ENCODE data around the gene APOO. TPM values are rescaled to one million over a fixed set of nuclear protein-coding genes. Genes with fewer than 3 reads are reported as not detected.

APOO gene
- total and polyA plus RNA-seq, 2 of the 13 experiments (the other 11 are each of a cell fraction or from before 2014, with no cell fraction given), result 9.7 to 22.1 TPM

DNA sequence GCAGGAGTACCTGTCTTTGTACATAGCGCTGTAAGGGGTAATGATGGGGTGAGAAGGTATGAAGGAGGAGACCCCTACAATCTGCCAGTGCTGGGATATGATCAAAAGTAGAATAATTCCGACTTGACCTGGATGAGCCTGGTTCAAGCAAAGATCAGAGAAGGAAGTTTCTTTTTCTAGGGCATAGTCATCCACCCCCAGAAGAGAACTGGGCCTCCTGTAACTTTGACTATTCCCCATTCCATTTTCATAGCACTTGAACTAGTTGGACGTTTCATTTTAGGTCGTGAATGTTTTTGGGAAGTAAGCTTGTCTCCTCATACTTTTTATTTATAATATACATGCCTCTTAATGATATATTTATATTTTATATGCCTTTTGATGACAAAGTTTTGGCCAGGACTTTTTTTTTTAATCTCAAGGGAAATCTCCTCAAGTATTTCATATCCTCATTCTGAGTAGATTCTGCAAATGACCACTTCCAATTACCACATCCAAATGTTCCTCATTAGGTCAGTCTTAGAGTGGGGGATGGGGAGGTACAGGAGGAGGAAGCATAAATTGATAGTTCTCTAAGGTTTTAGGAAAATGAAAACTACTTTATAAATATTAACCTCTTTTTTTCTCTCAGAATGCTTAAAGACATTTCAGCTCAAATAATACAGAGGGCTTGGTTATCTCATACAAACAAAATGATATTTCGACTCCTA lies 3.5 kb upstream of the APOO start (continued):
- TF ChIP-seq SOX13 (IDR thresholded peaks at IDR 0.05), result no peak
- TF ChIP-seq SOX13 (CRISPR knock-in tag; conservative IDR thresholded peaks at IDR 0.05 in 1 of 2, IDR thresholded peaks at IDR 0.05 in 1 of 2), result no peak
- no peak for TF ChIP-seq BHLHE40 (IDR thresholded peaks at IDR 0.05; ENCODE audit: low read length)

DNA sequence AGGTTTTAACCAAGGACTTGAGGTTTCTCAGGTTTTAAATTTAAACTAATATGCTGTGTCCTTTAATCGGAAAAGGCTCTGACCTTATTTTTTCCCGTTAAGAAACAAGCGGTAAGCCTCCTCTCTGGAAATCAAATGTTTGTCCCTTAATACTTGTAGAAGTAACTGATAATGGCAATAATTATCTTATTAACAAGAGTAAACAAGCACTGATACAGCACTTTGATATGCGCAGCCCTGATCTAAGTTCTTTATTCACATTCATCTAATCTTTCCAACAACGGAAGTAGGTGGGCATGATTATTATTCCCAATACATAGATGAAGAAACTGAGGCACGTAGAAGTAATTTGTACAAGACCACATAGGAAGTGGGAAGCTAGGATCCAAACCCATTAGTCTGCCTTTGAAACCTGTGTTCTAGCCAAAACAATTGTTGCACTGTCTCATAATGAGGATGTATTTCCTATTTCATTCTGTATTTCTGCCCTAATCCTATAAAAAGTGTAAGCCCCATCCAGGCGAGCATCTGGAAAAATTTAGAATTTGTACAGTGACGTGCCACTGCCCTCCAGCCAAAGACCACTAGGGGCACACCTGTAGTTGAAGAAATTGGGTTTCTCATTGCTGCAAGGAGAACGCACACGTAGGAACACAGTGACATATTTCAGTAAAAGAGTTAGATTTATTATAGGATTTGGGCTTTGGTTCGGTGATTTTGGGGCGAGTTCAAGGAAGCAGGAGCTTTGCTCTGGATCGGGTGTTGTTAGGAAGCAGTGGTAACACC lies 674 bp upstream of the APOO start:
- H2AFZ ChIP-seq (ENCODE audit: low read length), result peak overlapping the region; percentile 92
- peaks cover 2% of the 10 kb centered on the region for H3K79me2 ChIP-seq (ENCODE audit: insufficient read depth, low read length)
- in situ Hi-C loops (cut with HindIII; ENCODE audit: extremely low pct_ligation_motif_present, low pct_unique_long_range_greater_than_20kb) (no loop called here), intact Hi-C loops (cut with micrococcal nuclease; ENCODE audit: unreplicated experiment) (loop anchor here (1.0 to 2.0 kb wide), 2 partner anchors 116 to 146 kb away; partner anchors contain the start of gene EIF2S3)
- H3K4me1 ChIP-seq (ENCODE audit: insufficient read depth, low read length), result peaks cover 29% of the 10 kb centered on the region
- no peaks in the 10 kb centered on the region for H3K9me3 ChIP-seq (ENCODE audit: low read length)
- no peaks in the 10 kb centered on the region for H3K36me3 ChIP-seq (replicated peaks in 1 of 2; ENCODE audit: control insufficient read depth in 1 of 2, insufficient read depth in 2 of 2, low read length in 2 of 2)
- ATAC-seq (peak; percentile 27), DNase-seq (ENCODE audit: low spot score) (no peak), FAIRE-seq (peak; percentile 48)
- peak overlapping the region; percentile 46; the same call in 1 of the 2 replicates for H3K9ac ChIP-seq (ENCODE audit: insufficient read depth, low read depth, low read length)
- no peaks in the 10 kb centered on the region for H4K20me1 ChIP-seq (ENCODE audit: insufficient read depth, low read length)
- peak overlapping the region; percentile 86 for H3K27ac ChIP-seq (ENCODE audit: extremely low read length, insufficient read depth, low read length)
- peak overlapping the region; percentile 30 to 69 (median 44); a peak in 5 of 6 replicates for H3K4me3 ChIP-seq (replicated peaks in 1 of 3; ENCODE audit: insufficient read depth in 1 of 3, low read depth in 2 of 3, low read length in 3 of 3)
- ChIA-PET CTCF (ENCODE audit: low intra/inter-chr PET ratio, low total read pairs) (no interaction called here), POLR2A (interaction anchor here (1.0 to 2.2 kb wide), 4 partner anchors 117 to 165 kb away, joined by 3 to 8 read pairs (median 6); partner anchors contain the start of genes ACOT9 and EIF2S3)
- WGBS (ENCODE audit: low lambda C conversion rate), result 8% methylated on average over 13 of the region's 13 CpGs
- H3K27me3 ChIP-seq (ENCODE audit: control insufficient read depth in 1 of 2, insufficient read depth in 2 of 2, low read length in 2 of 2), result no peaks in the 10 kb centered on the region
- H3K4me2 ChIP-seq (ENCODE audit: low read depth, low read length), result peak overlapping the region; percentile 74
- no TSS peak for BruUV-seq (replicated peaks)
- TF ChIP-seq ELF4 (CRISPR knock-in tag; IDR thresholded peaks at IDR 0.05; ENCODE audit: borderline replicate concordance) (0 out of 2 replicates have a peak, but pooled peaks have one; percentile 4), ZMYM3 (CRISPR knock-in tag; IDR thresholded peaks at IDR 0.05) (peak; percentile 82), ZNF629 (CRISPR knock-in tag; conservative IDR thresholded peaks at IDR 0.05) (peak; percentile 96), STAG1 (CRISPR knock-in tag; IDR thresholded peaks at IDR 0.05) (peak; percentile 29; the same call in 1 of the 2 replicates), GATAD2A (CRISPR knock-in tag; IDR thresholded peaks at IDR 0.05) (no peak), CHD4 (IDR thresholded peaks at IDR 0.05; ENCODE audit: borderline replicate concordance, low read length) (peak; percentile 81; the same call in 1 of the 2 replicates), KDM1A (CRISPR knock-in tag; IDR thresholded peaks at IDR 0.05) (peak; percentile 43; the same call in 1 of the 2 replicates), ZNF225 (CRISPR knock-in tag; IDR thresholded peaks at IDR 0.05) (no peak), GABPA (IDR thresholded peaks at IDR 0.05; ENCODE audit: low read depth, low read length) (no peak), GABPA (CRISPR knock-in tag; IDR thresholded peaks at IDR 0.05; ENCODE audit: low read depth) (peak; percentile 4; the same call in 1 of the 2 replicates)
- TF ChIP-seq, protein P1, sequence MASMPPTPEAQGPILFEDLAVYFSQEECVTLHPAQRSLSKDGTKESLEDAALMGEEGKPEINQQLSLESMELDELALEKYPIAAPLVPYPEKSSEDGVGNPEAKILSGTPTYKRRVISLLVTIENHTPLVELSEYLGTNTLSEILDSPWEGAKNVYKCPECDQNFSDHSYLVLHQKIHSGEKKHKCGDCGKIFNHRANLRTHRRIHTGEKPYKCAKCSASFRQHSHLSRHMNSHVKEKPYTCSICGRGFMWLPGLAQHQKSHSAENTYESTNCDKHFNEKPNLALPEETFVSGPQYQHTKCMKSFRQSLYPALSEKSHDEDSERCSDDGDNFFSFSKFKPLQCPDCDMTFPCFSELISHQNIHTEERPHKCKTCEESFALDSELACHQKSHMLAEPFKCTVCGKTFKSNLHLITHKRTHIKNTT (CRISPR knock-in tag; IDR thresholded peaks at IDR 0.05), result no peak
- TF ChIP-seq, protein P2, sequence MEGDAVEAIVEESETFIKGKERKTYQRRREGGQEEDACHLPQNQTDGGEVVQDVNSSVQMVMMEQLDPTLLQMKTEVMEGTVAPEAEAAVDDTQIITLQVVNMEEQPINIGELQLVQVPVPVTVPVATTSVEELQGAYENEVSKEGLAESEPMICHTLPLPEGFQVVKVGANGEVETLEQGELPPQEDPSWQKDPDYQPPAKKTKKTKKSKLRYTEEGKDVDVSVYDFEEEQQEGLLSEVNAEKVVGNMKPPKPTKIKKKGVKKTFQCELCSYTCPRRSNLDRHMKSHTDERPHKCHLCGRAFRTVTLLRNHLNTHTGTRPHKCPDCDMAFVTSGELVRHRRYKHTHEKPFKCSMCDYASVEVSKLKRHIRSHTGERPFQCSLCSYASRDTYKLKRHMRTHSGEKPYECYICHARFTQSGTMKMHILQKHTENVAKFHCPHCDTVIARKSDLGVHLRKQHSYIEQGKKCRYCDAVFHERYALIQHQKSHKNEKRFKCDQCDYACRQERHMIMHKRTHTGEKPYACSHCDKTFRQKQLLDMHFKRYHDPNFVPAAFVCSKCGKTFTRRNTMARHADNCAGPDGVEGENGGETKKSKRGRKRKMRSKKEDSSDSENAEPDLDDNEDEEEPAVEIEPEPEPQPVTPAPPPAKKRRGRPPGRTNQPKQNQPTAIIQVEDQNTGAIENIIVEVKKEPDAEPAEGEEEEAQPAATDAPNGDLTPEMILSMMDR (CRISPR knock-in tag; IDR thresholded peaks at IDR 0.05), result peak; percentile 39
- TF ChIP-seq, protein P3, sequence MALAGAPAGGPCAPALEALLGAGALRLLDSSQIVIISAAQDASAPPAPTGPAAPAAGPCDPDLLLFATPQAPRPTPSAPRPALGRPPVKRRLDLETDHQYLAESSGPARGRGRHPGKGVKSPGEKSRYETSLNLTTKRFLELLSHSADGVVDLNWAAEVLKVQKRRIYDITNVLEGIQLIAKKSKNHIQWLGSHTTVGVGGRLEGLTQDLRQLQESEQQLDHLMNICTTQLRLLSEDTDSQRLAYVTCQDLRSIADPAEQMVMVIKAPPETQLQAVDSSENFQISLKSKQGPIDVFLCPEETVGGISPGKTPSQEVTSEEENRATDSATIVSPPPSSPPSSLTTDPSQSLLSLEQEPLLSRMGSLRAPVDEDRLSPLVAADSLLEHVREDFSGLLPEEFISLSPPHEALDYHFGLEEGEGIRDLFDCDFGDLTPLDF (CRISPR knock-in tag; IDR thresholded peaks at IDR 0.05), result no peak
